Measurements from ENCODE around the gene TMEM178B. TPM values are rescaled to one million over a fixed set of nuclear protein-coding genes. Genes with fewer than 3 reads are reported as not detected.

The TMEM178B gene
- total RNA-seq, 2 experiments from 2014 or later = 0.06 TPM; not detected in 1

GRCh38 chr7:141475679-141476078, 401.8 kb downstream of the TMEM178B start:
- ATAC-seq (ENCODE audit: low read depth) (no peak), DNase-seq (no peak)
- Mint-ChIP-seq H3K36me3 (no peaks in the 10 kb centered on the region), H3K9me3 (no peaks in the 10 kb centered on the region), H3K27me3 (peaks cover 7% of the 10 kb centered on the region), H3K27ac (no peak overlapping the region), H3K4me1 (no peaks in the 10 kb centered on the region), H3K4me3 (no peak overlapping the region)
- POLR2A ChIA-PET = no interaction called here

DNA sequence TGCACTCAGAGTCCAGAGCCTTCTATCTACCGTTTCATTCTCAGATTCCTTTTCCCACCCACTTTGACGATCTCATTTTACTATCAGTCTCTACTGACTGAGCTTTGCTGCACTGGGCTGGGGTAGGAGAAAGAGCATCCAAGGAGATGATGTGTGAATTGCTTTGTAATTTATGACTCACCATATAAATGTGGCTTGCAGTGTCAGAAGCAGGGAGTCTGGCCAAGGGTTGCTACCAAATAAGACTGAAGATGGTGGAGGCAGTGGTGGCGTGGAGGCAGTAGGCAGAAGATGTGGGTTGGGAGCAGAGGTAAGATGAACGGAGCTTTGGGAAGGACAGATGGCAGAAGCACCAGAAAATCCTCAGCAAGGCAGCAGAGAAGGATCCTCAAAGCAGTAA, 404.0 kb downstream of the TMEM178B start:
- Mint-ChIP-seq H3K27ac (no peak overlapping the region), H3K27me3 (peaks cover 5% of the 10 kb centered on the region), H3K36me3 (no peaks in the 10 kb centered on the region), H3K4me3 (no peak overlapping the region), H3K9me3 (no peaks in the 10 kb centered on the region), H3K4me1 (no peaks in the 10 kb centered on the region)
- ATAC-seq (ENCODE audit: low read depth) (no peak), DNase-seq (no peak)
- POLR2A ChIA-PET = no interaction called here

DNA sequence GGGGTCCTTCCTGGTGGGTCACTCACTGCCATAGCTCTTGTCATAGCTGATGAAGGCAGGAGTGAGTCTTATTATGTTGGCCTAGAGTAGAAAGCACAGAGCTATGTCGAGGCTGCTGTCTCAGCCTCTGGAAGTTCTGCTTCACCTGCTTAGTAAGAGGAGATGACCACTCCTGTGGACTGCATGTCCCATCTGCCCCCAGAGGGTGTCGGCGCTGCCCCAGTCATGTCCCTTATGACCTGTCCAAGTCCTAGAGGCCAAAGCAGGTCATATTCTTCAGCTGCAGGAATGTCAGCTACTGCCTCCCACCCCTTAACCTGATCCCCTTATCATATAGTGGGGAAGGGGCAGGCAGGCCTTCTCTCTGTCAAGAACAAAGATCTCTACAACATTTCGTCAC, 405.0 kb downstream of the TMEM178B start:
- peaks cover 1% of the 10 kb centered on the region for H3K4me1 Mint-ChIP-seq
- no peak overlapping the region for H3K27ac Mint-ChIP-seq
- no peaks in the 10 kb centered on the region for H3K9me3 Mint-ChIP-seq
- H3K36me3 Mint-ChIP-seq = no peaks in the 10 kb centered on the region
- POLR2A ChIA-PET = no interaction called here
- ATAC-seq (ENCODE audit: low read depth) (no peak), DNase-seq (no peak)
- H3K27me3 Mint-ChIP-seq = peaks cover 3% of the 10 kb centered on the region
- H3K4me3 Mint-ChIP-seq = no peak overlapping the region

GRCh38 chr7:141480953-141481352, 407.1 kb downstream of the TMEM178B start:
- POLR2A ChIA-PET = no interaction called here

GRCh38 chr7:141481971-141482370, 408.1 kb downstream of the TMEM178B start:
- H3K27me3 Mint-ChIP-seq = peaks cover 3% of the 10 kb centered on the region
- H3K9me3 Mint-ChIP-seq = no peaks in the 10 kb centered on the region
- POLR2A ChIA-PET = no interaction called here
- DNase-seq (no peak), ATAC-seq (ENCODE audit: low read depth) (no peak)
- H3K4me1 Mint-ChIP-seq = peaks cover 1% of the 10 kb centered on the region
- no peaks in the 10 kb centered on the region for H3K36me3 Mint-ChIP-seq
- no peak overlapping the region for H3K27ac Mint-ChIP-seq
- no peak overlapping the region for H3K4me3 Mint-ChIP-seq

More at GRCh38 chr7:141480953-141481352, 407.1 kb downstream of the TMEM178B start:
- no peaks in the 10 kb centered on the region for H3K36me3 Mint-ChIP-seq
- peaks cover 3% of the 10 kb centered on the region for H3K27me3 Mint-ChIP-seq
- H3K4me3 Mint-ChIP-seq = no peak overlapping the region
- DNase-seq (no peak), ATAC-seq (ENCODE audit: low read depth) (no peak)
- no peaks in the 10 kb centered on the region for H3K9me3 Mint-ChIP-seq
- H3K4me1 Mint-ChIP-seq = peaks cover 1% of the 10 kb centered on the region
- no peak overlapping the region for H3K27ac Mint-ChIP-seq

- POLR2A ChIA-PET = no interaction called here
- ATAC-seq (ENCODE audit: low read depth) = no peak
Observed at GRCh38 chr7:141483044-141483443, 409.2 kb downstream of the TMEM178B start.

DNA sequence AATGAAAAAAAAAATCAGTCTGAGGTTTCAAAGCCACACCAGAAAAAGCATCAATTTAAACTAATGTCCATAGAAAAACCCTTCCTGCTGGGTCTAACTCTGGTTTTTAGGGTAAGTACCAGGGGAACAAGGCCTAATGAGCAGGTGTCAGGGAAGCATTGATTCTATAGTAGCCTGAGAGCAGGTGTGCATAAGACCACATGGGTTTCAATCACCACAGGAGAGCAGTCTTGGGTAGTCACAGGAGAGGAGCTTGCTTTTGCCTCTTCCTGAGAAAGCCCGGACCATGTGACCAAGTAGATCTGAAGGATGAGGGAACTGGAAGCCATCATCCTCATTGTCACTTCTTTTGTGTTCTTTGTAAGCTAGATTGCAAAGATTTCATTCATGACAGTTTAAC, 411.0 kb downstream of the TMEM178B start:
- POLR2A ChIA-PET = no interaction called here

More at GRCh38 chr7:141483044-141483443, 409.2 kb downstream of the TMEM178B start:
- Mint-ChIP-seq H3K9me3 (no peaks in the 10 kb centered on the region), H3K36me3 (no peaks in the 10 kb centered on the region), H3K27me3 (peaks cover under 1% of the 10 kb centered on the region), H3K27ac (no peak overlapping the region), H3K4me1 (peaks cover 1% of the 10 kb centered on the region), H3K4me3 (no peak overlapping the region)
- DNase-seq = no peak

GRCh38 chr7:141486959-141487358, 413.1 kb downstream of the TMEM178B start:
- Mint-ChIP-seq H3K4me3 (no peak overlapping the region), H3K4me1 (peaks cover 1% of the 10 kb centered on the region), H3K27ac (no peak overlapping the region), H3K27me3 (no peaks in the 10 kb centered on the region), H3K36me3 (no peaks in the 10 kb centered on the region), H3K9me3 (no peaks in the 10 kb centered on the region)
- DNase-seq (no peak), ATAC-seq (ENCODE audit: low read depth) (no peak)
- POLR2A ChIA-PET = no interaction called here

More for the DNA sequence above, 411.0 kb downstream of the TMEM178B start:
- Mint-ChIP-seq H3K9me3 (no peaks in the 10 kb centered on the region), H3K4me3 (no peak overlapping the region), H3K36me3 (no peaks in the 10 kb centered on the region), H3K27ac (no peak overlapping the region), H3K4me1 (peaks cover 1% of the 10 kb centered on the region), H3K27me3 (no peaks in the 10 kb centered on the region)
- ATAC-seq (ENCODE audit: low read depth) = no peak
- DNase-seq = no peak

- H3K36me3 Mint-ChIP-seq = no peaks in the 10 kb centered on the region
- POLR2A ChIA-PET = no interaction called here
- no peaks in the 10 kb centered on the region for H3K9me3 Mint-ChIP-seq
- no peak for ATAC-seq (ENCODE audit: low read depth)
- H3K27me3 Mint-ChIP-seq = peaks cover 2% of the 10 kb centered on the region
- H3K4me1 Mint-ChIP-seq = peaks cover 1% of the 10 kb centered on the region
- no peak overlapping the region for H3K4me3 Mint-ChIP-seq
- no peak overlapping the region for H3K27ac Mint-ChIP-seq
- no peak for DNase-seq
Observed at GRCh38 chr7:141490474-141490873, 416.6 kb downstream of the TMEM178B start.

DNA sequence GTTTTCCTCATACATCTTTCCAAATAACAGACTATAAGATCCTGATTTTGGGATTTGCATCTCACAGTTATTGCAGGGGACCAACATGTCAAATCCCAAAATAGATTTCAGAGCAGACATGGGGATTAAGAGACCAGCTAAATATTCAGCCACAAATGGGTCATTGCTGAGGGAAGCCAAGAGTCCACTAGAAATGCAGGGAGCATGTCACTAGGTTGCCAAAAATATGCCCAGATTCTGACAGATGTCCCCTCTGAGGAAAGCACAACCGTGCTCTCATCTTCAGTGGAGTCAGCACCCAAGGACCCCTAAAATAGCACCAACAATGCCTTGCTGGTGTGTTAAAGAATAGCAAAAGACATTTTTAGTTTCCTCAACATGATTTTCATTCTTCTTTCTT, 421.2 kb downstream of the TMEM178B start:
- Mint-ChIP-seq H3K27me3 (peaks cover 12% of the 10 kb centered on the region), H3K36me3 (no peaks in the 10 kb centered on the region), H3K4me3 (no peak overlapping the region), H3K4me1 (peaks cover 1% of the 10 kb centered on the region), H3K9me3 (no peaks in the 10 kb centered on the region), H3K27ac (no peak overlapping the region)
- no peak for ATAC-seq (ENCODE audit: low read depth)
- POLR2A ChIA-PET = no interaction called here
- no peak for DNase-seq

GRCh38 chr7:141497391-141497790, 423.5 kb downstream of the TMEM178B start:
- DNase-seq (no peak), ATAC-seq (ENCODE audit: low read depth) (no peak)
- Mint-ChIP-seq H3K4me3 (no peak overlapping the region), H3K36me3 (no peaks in the 10 kb centered on the region), H3K27me3 (peaks cover 14% of the 10 kb centered on the region), H3K4me1 (peaks cover 1% of the 10 kb centered on the region), H3K9me3 (no peaks in the 10 kb centered on the region), H3K27ac (no peak overlapping the region)
- POLR2A ChIA-PET = no interaction called here

DNA sequence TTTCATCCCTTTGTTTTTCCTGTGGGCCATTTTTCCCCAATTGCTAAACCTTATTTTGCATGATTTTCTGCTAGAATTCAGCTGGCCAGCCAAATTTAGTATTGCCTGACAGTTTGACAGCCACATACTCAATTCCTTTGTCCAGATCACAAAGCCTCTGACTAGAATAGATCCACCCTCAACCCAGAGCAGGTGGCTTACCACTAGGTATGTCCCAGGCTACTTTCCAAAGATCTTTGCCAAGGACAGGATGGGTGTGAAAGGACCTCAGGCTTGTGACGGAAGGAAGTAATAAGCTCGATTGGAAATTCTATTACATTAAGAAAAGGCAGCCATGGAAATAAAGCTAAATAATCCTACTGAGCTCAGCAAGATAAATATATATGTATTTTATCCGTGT, 426.7 kb downstream of the TMEM178B start:
- no peak for ATAC-seq (ENCODE audit: low read depth)
- H3K27me3 Mint-ChIP-seq = peaks cover 12% of the 10 kb centered on the region
- H3K4me3 Mint-ChIP-seq = no peak overlapping the region
- H3K36me3 Mint-ChIP-seq = no peaks in the 10 kb centered on the region
- POLR2A ChIA-PET = no interaction called here
- H3K27ac Mint-ChIP-seq = no peak overlapping the region
- DNase-seq = no peak
- H3K9me3 Mint-ChIP-seq = no peaks in the 10 kb centered on the region
- no peaks in the 10 kb centered on the region for H3K4me1 Mint-ChIP-seq

DNA sequence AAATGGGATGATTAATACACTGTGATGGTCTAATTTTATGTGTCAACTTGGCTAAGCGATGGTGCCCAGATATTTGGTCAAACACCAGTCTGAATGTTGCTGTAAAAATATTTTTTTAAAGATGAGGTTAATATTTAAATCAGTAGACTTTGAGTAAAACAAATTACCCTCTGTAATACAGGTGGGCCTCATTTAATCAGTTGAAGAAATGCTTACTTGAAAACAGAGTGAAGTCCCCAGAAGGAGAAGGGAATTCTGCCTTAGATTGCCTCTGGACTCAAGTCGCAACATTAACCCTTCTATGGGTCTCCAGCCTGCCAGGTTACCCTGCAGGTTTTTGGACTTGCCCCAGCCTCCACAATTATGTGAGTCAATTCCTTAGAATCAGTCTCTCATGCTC, 427.6 kb downstream of the TMEM178B start:
- H3K4me3 Mint-ChIP-seq = no peak overlapping the region
- H3K36me3 Mint-ChIP-seq = no peaks in the 10 kb centered on the region
- DNase-seq (no peak), ATAC-seq (ENCODE audit: low read depth) (no peak)
- H3K4me1 Mint-ChIP-seq = no peaks in the 10 kb centered on the region
- no peaks in the 10 kb centered on the region for H3K9me3 Mint-ChIP-seq
- peaks cover 10% of the 10 kb centered on the region for H3K27me3 Mint-ChIP-seq
- no peak overlapping the region for H3K27ac Mint-ChIP-seq
- POLR2A ChIA-PET = no interaction called here

- DNase-seq (no peak), ATAC-seq (ENCODE audit: low read depth) (no peak)
- POLR2A ChIA-PET = no interaction called here
- Mint-ChIP-seq H3K9me3 (peaks cover 4% of the 10 kb centered on the region), H3K36me3 (peaks cover 4% of the 10 kb centered on the region), H3K27ac (no peak overlapping the region), H3K4me3 (peak overlapping the region; percentile 75), H3K27me3 (peaks cover 57% of the 10 kb centered on the region), H3K4me1 (peaks cover 10% of the 10 kb centered on the region)
Observed at GRCh38 chr7:141511316-141511675, 437.4 kb downstream of the TMEM178B start.

All from activated naive CD8-positive, alpha-beta T cell treated with anti-CD3 and anti-CD28 coated beads, Interleukin-2, amount 10 ng/mL, durations not matched to agents 7 days and 5 days (primary cell).